HepG2 (cell line): ENCODE measurements around the gene HBEGF. TPM values are rescaled to one million over a fixed set of nuclear protein-coding genes. Genes with fewer than 3 reads are reported as not detected.

ENCODE experiments used
- GZF1 ChIP-seq: sonication (generic); formaldehyde crosslinking; IDR thresholded peaks from 2 replicates; pipeline ENCODE4 v1.5.1; 2020; ENCODE audit warnings: mild to moderate bottlenecking, missing genetic modification reagents
- MTF1 ChIP-seq: sonication (generic); formaldehyde crosslinking; IDR thresholded peaks from 2 replicates; pipeline ENCODE4 v1.5.0; 2020; ENCODE audit warnings: missing genetic modification reagents
- SP140L ChIP-seq: sonication (generic); formaldehyde crosslinking; IDR thresholded peaks from 2 replicates; pipeline ENCODE4 v1.4.0; 2020; ENCODE audit warnings: missing genetic modification reagents, borderline replicate concordance
- SUZ12 ChIP-seq: fragments of 150-350 bp; IDR thresholded peaks from 2 replicates; pipeline ENCODE4 v1.6.1; 2014; ENCODE audit warnings: low read depth, low read length
- ZBTB46 ChIP-seq: sonication (generic); formaldehyde crosslinking; IDR thresholded peaks from 2 replicates; pipeline ENCODE4 v1.4.0; 2020; ENCODE audit warnings: mild to moderate bottlenecking, missing genetic modification reagents, borderline replicate concordance
- ZNF407 ChIP-seq: sonication (generic); formaldehyde crosslinking; IDR thresholded peaks from one replicate; pipeline ENCODE4 v1.5.1; 2020; ENCODE audit warnings: mild to moderate bottlenecking, missing genetic modification reagents; ENCODE audit errors: not compliant biosample characterization
- ZNF558 ChIP-seq: sonication (generic); formaldehyde crosslinking; IDR thresholded peaks from 2 replicates; pipeline ENCODE4 v1.9.0; 2022; ENCODE audit warnings: mild to moderate bottlenecking, missing genetic modification reagents, borderline replicate concordance
- ZNF777 ChIP-seq: sonication (generic); formaldehyde crosslinking; IDR thresholded peaks from 2 replicates; pipeline ENCODE4 v1.4.0; 2020; ENCODE audit warnings: missing genetic modification reagents
- polyA plus RNA-seq, 8 experiments: library from polyadenylated mRNA; depleted of rRNA in 3 of 8; stranded (reverse) in 7 of 8; unstranded in 1 of 8; fragments of >200 nt; fragmentation: Illumina TruSeq in 4 of 8; extraction: Trizol in 4 of 8; gene quantifications; 2 replicates each; pipeline versions ENCODE4 v1.2.1 to v1.2.3, GENCODE V29; 2011 to 2016; ENCODE audit warnings: low read depth in 4 of 8, missing spikeins in 1 of 8, mixed read lengths in 1 of 8; ENCODE audit not compliant: insufficient read depth in 1 of 8
- total RNA-seq, 5 experiments: library from RNA; depleted of rRNA; stranded (reverse); fragments of >200 nt; fragmentation: Illumina TruSeq; extraction: Trizol; gene quantifications; 2 replicates each; pipeline ENCODE4 v1.2.3, GENCODE V29; 2016; ENCODE audit warnings: low read depth in 1 of 5

Gene HBEGF
- total and polyA plus RNA-seq, 2 of the 13 experiments (the other 11 are each of a cell fraction or from before 2014, with no cell fraction given), result 1.7 to 5.0 TPM

GRCh38 chr5:140338336-140338735, 8.1 kb downstream of the HBEGF start (continued):
- no peak for TF ChIP-seq ZNF407 (CRISPR knock-in tag)
- no peak for TF ChIP-seq ZNF558
- TF ChIP-seq SUZ12, result no peak
- no peak for TF ChIP-seq MTF1
- no peak for TF ChIP-seq ZNF777 (CRISPR knock-in tag)
- no peak for TF ChIP-seq ZBTB46 (CRISPR knock-in tag)
- TF ChIP-seq GZF1 (CRISPR knock-in tag), result no peak
- TF ChIP-seq SP140L (CRISPR knock-in tag), result no peak
